Measurements from ENCODE around the gene PDGFB.
A peak's percentile ranks its signal among the peaks of the same experiment; 100 is the strongest.

Gene PDGFB

DNA sequence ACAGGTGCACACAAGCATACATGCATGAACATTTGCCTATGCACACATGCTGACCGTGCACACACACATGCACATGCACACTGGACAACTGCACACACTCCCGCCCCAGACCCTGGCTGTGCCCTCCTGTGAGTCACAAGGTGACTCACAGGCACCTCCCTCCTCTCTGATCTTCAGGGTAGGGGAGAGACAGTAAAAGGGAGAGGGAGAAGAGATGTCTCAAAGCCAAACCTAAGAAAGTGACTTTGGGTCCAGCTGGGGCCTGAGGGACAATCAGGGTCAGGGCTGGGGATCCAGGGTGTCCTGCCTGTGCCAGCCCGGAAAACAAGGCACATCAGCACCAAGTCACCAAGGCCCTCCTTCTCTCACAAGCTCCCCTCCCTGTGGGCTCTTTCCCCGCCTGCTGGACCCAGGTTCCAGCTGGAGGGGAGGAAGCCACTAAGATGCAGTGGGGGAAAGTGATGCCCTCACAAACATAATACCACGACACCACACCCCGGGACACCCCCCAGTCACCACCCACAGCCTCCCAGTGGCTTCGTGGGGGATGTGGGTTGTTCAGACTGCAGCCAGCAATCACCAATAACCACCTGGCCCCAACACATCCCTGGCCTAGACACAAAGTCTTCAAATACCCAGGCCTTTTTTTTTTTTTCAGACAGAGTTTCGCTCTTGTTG lies 39.3 kb downstream of the PDGFB start:
- Histone ChIP-seq H3K9me3 (ENCODE audit: control insufficient read depth in 1 of 2, low read length in 2 of 2) (no peaks in the 10 kb centered on the region), H3K27me3 (ENCODE audit: low read depth, low read length) (no peaks in the 10 kb centered on the region), H3K36me3 (ENCODE audit: control insufficient read depth in 1 of 2, insufficient read depth in 2 of 2, low read length in 2 of 2) (no peaks in the 10 kb centered on the region), H3K4me1 (ENCODE audit: control insufficient read depth in 1 of 2, insufficient read depth in 2 of 2, low read length in 2 of 2) (peaks cover 0 to 7% of the 10 kb centered on the region in 2 donors), H3K4me3 (ENCODE audit: low read depth in 1 of 2, low read length in 2 of 2) (no peak overlapping the region), H3K27ac (ENCODE audit: low read length) (no peak overlapping the region)

GRCh38 chr22:39204216-39204615 lies 40.6 kb downstream of the PDGFB start:
- Histone ChIP-seq H3K27ac (ENCODE audit: low read length) (no peak overlapping the region), H3K36me3 (ENCODE audit: control insufficient read depth in 1 of 2, insufficient read depth in 2 of 2, low read length in 2 of 2) (no peaks in the 10 kb centered on the region), H3K4me1 (ENCODE audit: control insufficient read depth in 1 of 2, insufficient read depth in 2 of 2, low read length in 2 of 2) (peaks cover 0 to 7% of the 10 kb centered on the region in 2 donors), H3K27me3 (ENCODE audit: low read depth, low read length) (no peaks in the 10 kb centered on the region), H3K4me3 (ENCODE audit: low read depth in 1 of 2, low read length in 2 of 2) (no peak overlapping the region), H3K9me3 (ENCODE audit: control insufficient read depth in 1 of 2, low read length in 2 of 2) (no peaks in the 10 kb centered on the region)

DNA sequence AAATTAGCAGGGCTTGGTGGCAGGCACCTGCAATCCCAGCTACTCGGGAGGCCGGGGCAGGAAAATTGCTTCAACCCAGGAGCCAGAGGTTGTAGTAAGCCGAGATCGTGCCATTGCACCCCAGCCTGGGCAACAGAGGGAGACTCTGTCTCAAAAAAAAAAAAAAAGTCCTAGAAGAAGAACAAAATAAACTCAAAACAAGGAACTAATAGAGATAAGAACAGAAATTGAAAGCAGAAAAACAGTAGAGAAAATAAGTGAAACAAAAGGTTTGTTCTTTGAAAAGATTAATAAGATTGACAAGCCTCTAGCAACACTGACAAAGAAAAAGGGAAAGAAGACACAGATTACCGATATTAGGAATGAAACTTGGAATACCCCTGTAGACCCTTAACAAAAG lies 47.2 kb downstream of the PDGFB start:
- no peaks in the 10 kb centered on the region for H3K27me3 ChIP-seq (ENCODE audit: low read depth, low read length)
- H3K27ac ChIP-seq (ENCODE audit: low read length): no peak overlapping the region
- H3K4me3 ChIP-seq (ENCODE audit: low read depth in 1 of 2, low read length in 2 of 2): no peak overlapping the region
- H3K36me3 ChIP-seq (ENCODE audit: control insufficient read depth in 1 of 2, insufficient read depth in 2 of 2, low read length in 2 of 2): no peaks in the 10 kb centered on the region
- peaks cover 3 to 7% of the 10 kb centered on the region in 2 donors for H3K9me3 ChIP-seq (ENCODE audit: control insufficient read depth in 1 of 2, low read length in 2 of 2)
- no peaks in the 10 kb centered on the region for H3K4me1 ChIP-seq (ENCODE audit: control insufficient read depth in 1 of 2, insufficient read depth in 2 of 2, low read length in 2 of 2)

- no peak overlapping the region for H3K27ac ChIP-seq (ENCODE audit: low read length)
- H3K27me3 ChIP-seq (ENCODE audit: low read depth, low read length): no peaks in the 10 kb centered on the region
- H3K4me3 ChIP-seq (ENCODE audit: low read depth in 1 of 2, low read length in 2 of 2): no peak overlapping the region
- no peaks in the 10 kb centered on the region for H3K4me1 ChIP-seq (ENCODE audit: control insufficient read depth in 1 of 2, insufficient read depth in 2 of 2, low read length in 2 of 2)
- H3K9me3 ChIP-seq (ENCODE audit: control insufficient read depth in 1 of 2, low read length in 2 of 2): peaks cover 3 to 7% of the 10 kb centered on the region in 2 donors
- no peaks in the 10 kb centered on the region for H3K36me3 ChIP-seq (ENCODE audit: control insufficient read depth in 1 of 2, insufficient read depth in 2 of 2, low read length in 2 of 2)
Measured at GRCh38 chr22:39194098-39194497, 50.7 kb downstream of the PDGFB start.

DNA sequence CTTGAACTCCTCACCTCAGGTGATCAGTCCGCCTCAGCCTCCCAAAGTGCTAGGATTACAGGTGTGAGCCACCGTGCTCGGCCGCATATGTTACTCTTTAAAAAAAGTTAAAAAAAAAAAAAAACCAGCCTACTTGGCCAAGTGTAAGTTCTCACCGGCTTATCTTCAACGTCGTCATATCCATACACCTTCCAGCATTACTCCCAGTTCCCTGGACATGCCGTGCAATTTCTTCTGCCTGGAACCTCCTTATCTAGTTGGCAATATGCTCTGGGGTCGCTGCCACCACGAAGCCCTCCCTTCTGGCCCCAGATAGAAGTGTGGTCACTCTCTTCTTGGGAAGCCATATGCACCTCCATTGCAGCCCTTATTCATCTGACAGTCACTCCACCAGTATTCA lies 56.0 kb downstream of the PDGFB start:
- Histone ChIP-seq H3K4me3 (ENCODE audit: low read depth in 1 of 2, low read length in 2 of 2) (no peak overlapping the region), H3K36me3 (ENCODE audit: control insufficient read depth in 1 of 2, insufficient read depth in 2 of 2, low read length in 2 of 2) (no peaks in the 10 kb centered on the region), H3K9me3 (ENCODE audit: control insufficient read depth in 1 of 2, low read length in 2 of 2) (peaks cover 4 to 5% of the 10 kb centered on the region in 2 donors), H3K27me3 (ENCODE audit: low read depth, low read length) (no peaks in the 10 kb centered on the region), H3K27ac (ENCODE audit: low read length) (no peak overlapping the region), H3K4me1 (ENCODE audit: control insufficient read depth in 1 of 2, insufficient read depth in 2 of 2, low read length in 2 of 2) (no peaks in the 10 kb centered on the region)

GRCh38 chr22:39185601-39186012 lies 59.2 kb downstream of the PDGFB start:
- H3K27me3 ChIP-seq (ENCODE audit: low read depth, low read length): no peaks in the 10 kb centered on the region
- peaks cover 4 to 10% of the 10 kb centered on the region in 2 donors for H3K9me3 ChIP-seq (ENCODE audit: control insufficient read depth in 1 of 2, low read length in 2 of 2)
- H3K27ac ChIP-seq (ENCODE audit: low read length): peak overlapping the region; percentile 49
- no peaks in the 10 kb centered on the region for H3K36me3 ChIP-seq (ENCODE audit: control insufficient read depth in 1 of 2, insufficient read depth in 2 of 2, low read length in 2 of 2)
- H3K4me3 ChIP-seq (ENCODE audit: low read depth in 1 of 2, low read length in 2 of 2): no peak overlapping the region
- no peaks in the 10 kb centered on the region for H3K4me1 ChIP-seq (ENCODE audit: control insufficient read depth in 1 of 2, insufficient read depth in 2 of 2, low read length in 2 of 2)

DNA sequence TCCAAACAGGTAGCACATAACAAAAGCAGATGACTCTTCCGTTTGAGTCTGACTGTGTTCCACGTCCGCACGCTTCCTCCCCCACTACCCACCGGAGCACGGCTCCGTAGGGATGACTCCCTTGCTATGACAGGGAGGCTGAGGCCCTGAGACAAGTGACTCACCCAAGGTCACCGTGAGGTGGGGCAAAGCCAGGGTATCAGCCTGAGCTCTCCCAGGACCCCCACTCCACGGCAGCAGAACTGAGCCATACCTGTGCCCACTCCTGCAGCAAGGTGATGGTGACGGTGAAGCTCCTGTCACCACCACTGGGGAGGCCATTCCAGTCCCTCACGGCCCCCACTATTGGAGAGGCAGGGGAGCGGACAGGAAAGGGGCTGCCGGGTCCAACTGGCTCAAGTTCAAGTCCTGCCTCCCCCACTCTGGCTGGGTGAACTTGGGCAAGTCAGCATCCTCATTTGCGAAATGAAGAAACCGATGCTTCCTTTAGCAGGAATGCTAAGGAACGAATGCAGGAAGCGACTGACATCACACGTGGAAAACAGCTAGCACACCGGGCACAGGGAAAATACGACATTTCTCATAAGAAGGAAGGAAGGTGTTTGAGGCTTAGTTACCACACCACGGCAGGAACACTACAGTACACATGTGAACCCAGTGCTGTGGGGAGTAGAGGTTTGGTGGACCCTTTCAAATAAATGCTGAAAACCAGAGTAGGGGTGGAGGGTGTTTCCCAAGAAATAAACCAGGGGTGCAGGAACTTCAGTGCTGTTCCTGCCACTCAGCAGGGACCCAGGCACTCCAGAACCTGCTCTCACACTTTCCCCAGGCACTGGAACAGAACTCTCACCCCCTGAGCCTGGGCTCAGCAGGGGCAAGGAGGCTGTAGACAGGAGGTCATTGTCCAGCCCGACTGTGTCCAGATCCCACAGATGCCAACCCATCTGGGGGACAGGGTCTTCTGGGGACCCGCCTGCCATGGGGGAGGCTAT lies 59.9 kb downstream of the PDGFB start:
- Histone ChIP-seq H3K9me3 (ENCODE audit: control insufficient read depth in 1 of 2, low read length in 2 of 2) (peaks cover 4 to 10% of the 10 kb centered on the region in 2 donors), H3K36me3 (ENCODE audit: control insufficient read depth in 1 of 2, insufficient read depth in 2 of 2, low read length in 2 of 2) (no peaks in the 10 kb centered on the region), H3K4me3 (ENCODE audit: low read depth in 1 of 2, low read length in 2 of 2) (no peak overlapping the region), H3K4me1 (ENCODE audit: control insufficient read depth in 1 of 2, insufficient read depth in 2 of 2, low read length in 2 of 2) (no peaks in the 10 kb centered on the region), H3K27ac (ENCODE audit: low read length) (peak overlapping the region; percentile 49), H3K27me3 (ENCODE audit: low read depth, low read length) (no peaks in the 10 kb centered on the region)

- Histone ChIP-seq H3K27me3 (ENCODE audit: low read depth, low read length) (no peaks in the 10 kb centered on the region), H3K9me3 (ENCODE audit: control insufficient read depth in 1 of 2, low read length in 2 of 2) (peaks cover 4 to 10% of the 10 kb centered on the region in 2 donors), H3K4me3 (ENCODE audit: low read depth in 1 of 2, low read length in 2 of 2) (no peak overlapping the region), H3K27ac (ENCODE audit: low read length) (no peak overlapping the region), H3K4me1 (ENCODE audit: control insufficient read depth in 1 of 2, insufficient read depth in 2 of 2, low read length in 2 of 2) (no peaks in the 10 kb centered on the region), H3K36me3 (ENCODE audit: control insufficient read depth in 1 of 2, insufficient read depth in 2 of 2, low read length in 2 of 2) (no peaks in the 10 kb centered on the region)
Measured at GRCh38 chr22:39183991-39184585, 60.7 kb downstream of the PDGFB start.

- Histone ChIP-seq H3K27me3 (ENCODE audit: low read depth, low read length) (no peaks in the 10 kb centered on the region), H3K9me3 (ENCODE audit: control insufficient read depth in 1 of 2, low read length in 2 of 2) (peaks cover 4 to 10% of the 10 kb centered on the region in 2 donors), H3K36me3 (ENCODE audit: control insufficient read depth in 1 of 2, insufficient read depth in 2 of 2, low read length in 2 of 2) (no peaks in the 10 kb centered on the region), H3K4me3 (ENCODE audit: low read depth in 1 of 2, low read length in 2 of 2) (no peak overlapping the region), H3K4me1 (ENCODE audit: control insufficient read depth in 1 of 2, insufficient read depth in 2 of 2, low read length in 2 of 2) (no peaks in the 10 kb centered on the region), H3K27ac (ENCODE audit: low read length) (no peak overlapping the region)
Measured at GRCh38 chr22:39182478-39183030, 62.2 kb downstream of the PDGFB start.

- Histone ChIP-seq H3K27me3 (ENCODE audit: low read depth, low read length) (no peaks in the 10 kb centered on the region), H3K9me3 (ENCODE audit: control insufficient read depth in 1 of 2, low read length in 2 of 2) (peaks cover 4 to 10% of the 10 kb centered on the region in 2 donors), H3K4me3 (ENCODE audit: low read depth in 1 of 2, low read length in 2 of 2) (no peak overlapping the region), H3K27ac (ENCODE audit: low read length) (no peak overlapping the region), H3K36me3 (ENCODE audit: control insufficient read depth in 1 of 2, insufficient read depth in 2 of 2, low read length in 2 of 2) (no peaks in the 10 kb centered on the region), H3K4me1 (ENCODE audit: control insufficient read depth in 1 of 2, insufficient read depth in 2 of 2, low read length in 2 of 2) (no peaks in the 10 kb centered on the region)
Measured at GRCh38 chr22:39181778-39182177, 63.0 kb downstream of the PDGFB start.

DNA sequence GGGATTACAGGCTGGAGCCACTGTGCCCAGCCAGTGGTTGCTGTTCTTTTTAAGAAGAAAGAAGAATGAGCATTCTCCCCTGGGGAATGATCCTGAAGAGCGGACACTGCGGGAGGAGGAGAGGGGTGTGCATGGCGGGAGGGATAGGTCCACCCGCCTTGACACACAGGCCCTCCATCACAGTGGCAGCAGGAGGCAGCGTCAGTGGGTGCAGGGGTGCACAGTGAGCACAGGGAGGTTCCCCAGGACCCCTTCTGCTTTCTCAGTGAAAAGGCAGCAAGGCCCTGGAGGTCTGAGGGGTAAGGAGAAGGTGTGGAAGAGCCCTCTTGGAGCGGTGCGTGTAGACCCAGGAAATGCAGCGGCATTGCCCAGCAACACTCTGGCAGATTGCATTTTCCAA lies 63.4 kb downstream of the PDGFB start:
- H3K27ac ChIP-seq (ENCODE audit: low read length): no peak overlapping the region
- no peaks in the 10 kb centered on the region for H3K27me3 ChIP-seq (ENCODE audit: low read depth, low read length)
- H3K4me3 ChIP-seq (ENCODE audit: low read depth in 1 of 2, low read length in 2 of 2): no peak overlapping the region
- no peaks in the 10 kb centered on the region for H3K36me3 ChIP-seq (ENCODE audit: control insufficient read depth in 1 of 2, insufficient read depth in 2 of 2, low read length in 2 of 2)
- peaks cover 0 to 1% of the 10 kb centered on the region in 2 donors for H3K4me1 ChIP-seq (ENCODE audit: control insufficient read depth in 1 of 2, insufficient read depth in 2 of 2, low read length in 2 of 2)
- H3K9me3 ChIP-seq (ENCODE audit: control insufficient read depth in 1 of 2, low read length in 2 of 2): peaks cover under 1 to 6% of the 10 kb centered on the region in 2 donors
